HG02884 (cell line): ENCODE measurements around the gene OR8K5.
"Not testable (repeated sequence)": the region's sequence is repeated elsewhere in the genome, so short reads cannot be mapped to it uniquely, and the experiment has no call there.

Experiments used
- ATAC-seq: cut with Tn5 transposase; IDR thresholded peaks from one replicate; pipeline ENCODE4 v1.9.1; 2021; ENCODE audit warnings: mild to moderate bottlenecking, moderate library complexity; ENCODE audit not compliant: unreplicated experiment

Gene OR8K5

GRCh38 chr11:56160217-56160616 is at the start of gene OR8K5:
OR8K5 (minus strand) TSS chr11:56160317; CDS start chr11:56160317, 0 bp downstream.
- ATAC-seq: no peak

GRCh38 chr11:56207790-56208189 is 47.7 kb upstream of the OR8K5 start:
- ATAC-seq: no peak

- no peak for ATAC-seq
These were observed 37.2 kb upstream of the OR8K5 start for GRCh38 chr11:56197367-56197766.

- no peak for ATAC-seq
These were observed 36.6 kb upstream of the OR8K5 start for GRCh38 chr11:56196705-56197104.

- no peak for ATAC-seq
These were observed 28.5 kb upstream of the OR8K5 start for GRCh38 chr11:56188602-56189001.

GRCh38 chr11:56183459-56183858 is 23.3 kb upstream of the OR8K5 start:
- no peak for ATAC-seq

GRCh38 chr11:56176318-56176717 is 16.2 kb upstream of the OR8K5 start, which contains the start of gene OR5J2:
OR5J2 (plus strand) TSS chr11:56176618; CDS start chr11:56176618, 0 bp downstream.
- no peak for ATAC-seq

GRCh38 chr11:56172256-56172830 is 12.2 kb upstream of the OR8K5 start:
- ATAC-seq: no peak

GRCh38 chr11:56163804-56164203 is 3.7 kb upstream of the OR8K5 start:
- ATAC-seq: no peak

- ATAC-seq: no peak
These were observed 7.8 kb downstream of the OR8K5 start for GRCh38 chr11:56152333-56152732.

GRCh38 chr11:56151376-56151775 is 8.7 kb downstream of the OR8K5 start:
- ATAC-seq: no peak

GRCh38 chr11:56143681-56144080 is 16.4 kb downstream of the OR8K5 start:
- ATAC-seq: not testable (repeated sequence)

GRCh38 chr11:56140151-56140661 is 19.9 kb downstream of the OR8K5 start, which contains the start of gene OR8J3:
OR8J3 (minus strand) TSS chr11:56140201; CDS start chr11:56137718, 2,483 bp downstream.
- ATAC-seq: no peak

- ATAC-seq: no peak
These were observed 38.0 kb downstream of the OR8K5 start, which contains the start of gene OR8H3 for GRCh38 chr11:56122073-56122472. OR8H3 (plus strand) TSS chr11:56122373; CDS start chr11:56122373, 0 bp downstream.
